Mucosa of gallbladder (tissue), 1 donor: ENCODE results near the gene MSMO1. TPM values are rescaled to one million over a fixed set of nuclear protein-coding genes. Genes with fewer than 3 reads are reported as not detected.

Source experiments
- DNase-seq: peaks from one replicate; pipeline ENCODE4 v3.0.0-alpha.2; 2020; ENCODE audit warnings: low spot score
- total RNA-seq: library from RNA; stranded (reverse); gene quantifications from one replicate; pipeline ENCODE4 v1.2.1, GENCODE V29; 2021
- donor health status: DM: no; HTN: no; CAD: no.

Gene MSMO1
- total RNA-seq, 1 donor from 2014 or later, result 246 TPM

- no peak for DNase-seq
These were observed 33.7 kb downstream of the MSMO1 start for GRCh38 chr4:165360985-165361670.

GRCh38 chr4:165361810-165362209, 34.3 kb downstream of the MSMO1 start:
- DNase-seq, result no peak

- DNase-seq, result no peak
These were observed 37.1 kb downstream of the MSMO1 start for GRCh38 chr4:165364452-165365080.

GRCh38 chr4:165367040-165367439, 39.6 kb downstream of the MSMO1 start:
- no peak for DNase-seq

GRCh38 chr4:165368114-165368513, 40.6 kb downstream of the MSMO1 start:
- no peak for DNase-seq

- DNase-seq, result no peak
These were observed 41.1 kb downstream of the MSMO1 start for GRCh38 chr4:165368567-165368966.

GRCh38 chr4:165369522-165369921, 42.1 kb downstream of the MSMO1 start:
- no peak for DNase-seq

- DNase-seq, result no peak
These were observed 43.1 kb downstream of the MSMO1 start for GRCh38 chr4:165370530-165370929.

- DNase-seq, result no peak
These were observed 48.0 kb downstream of the MSMO1 start for GRCh38 chr4:165375465-165375864.

GRCh38 chr4:165378398-165378744, 50.9 kb downstream of the MSMO1 start:
- DNase-seq, result no peak

GRCh38 chr4:165378745-165379677, 51.5 kb downstream of the MSMO1 start, which contains the start of gene CPE:
Gene CPE, plus strand, starts transcription at chr4:165379008. Its CDS starts 214 bp downstream, at chr4:165379222.
- DNase-seq, result peak; percentile 59

GRCh38 chr4:165379678-165380064, 52.2 kb downstream of the MSMO1 start:
- no peak for DNase-seq

GRCh38 chr4:165380805-165381204, 53.3 kb downstream of the MSMO1 start:
- DNase-seq, result no peak

GRCh38 chr4:165381821-165382373, 54.4 kb downstream of the MSMO1 start:
- no peak for DNase-seq

GRCh38 chr4:165382640-165383039, 55.2 kb downstream of the MSMO1 start:
- DNase-seq, result no peak

GRCh38 chr4:165383591-165384073, 56.2 kb downstream of the MSMO1 start:
- no peak for DNase-seq

GRCh38 chr4:165384186-165384585, 56.7 kb downstream of the MSMO1 start:
- no peak for DNase-seq

GRCh38 chr4:165384598-165384997, 57.1 kb downstream of the MSMO1 start:
- no peak for DNase-seq

- no peak for DNase-seq
These were observed 57.7 kb downstream of the MSMO1 start for GRCh38 chr4:165385126-165385525.

- no peak for DNase-seq
These were observed 58.9 kb downstream of the MSMO1 start for GRCh38 chr4:165386328-165386727.

GRCh38 chr4:165388756-165389155, 61.3 kb downstream of the MSMO1 start:
- no peak for DNase-seq
